NB4 (cell line): ENCODE data around the gene FAM210B.
A peak's percentile ranks its signal among the peaks of the same experiment; 100 is the strongest.

Source experiments
- DNase-seq: peaks from one replicate; pipeline ENCODE4 v3.0.0; 2010; ENCODE audit warnings: low read depth
- H3K4me3 ChIP-seq: one replicate; pipeline ENCODE4 v1.5.1; 2011; ENCODE audit warnings: mild to moderate bottlenecking, low read depth, low read length, moderate library complexity
- MYC ChIP-seq: IDR thresholded peaks from 2 replicates; pipeline ENCODE4 v1.6.1; 2011; ENCODE audit warnings: low read depth, low read length
- POLR2A ChIP-seq: IDR thresholded peaks from 2 replicates; pipeline ENCODE4 v1.6.1; 2011; ENCODE audit warnings: mild to moderate bottlenecking; ENCODE audit not compliant: insufficient read length; ENCODE audit errors: extremely low read depth
- TF ChIP-seq, protein P1 (sequence below): IDR thresholded peaks from 2 replicates; pipeline ENCODE4 v1.6.1; 2011; ENCODE audit warnings: low read depth, low read length
- TF ChIP-seq, protein P2 (sequence below): IDR thresholded peaks from one replicate; pipeline ENCODE4 v1.5.1; 2012; ENCODE audit warnings: low read depth, low read length

FAM210B gene

DNA sequence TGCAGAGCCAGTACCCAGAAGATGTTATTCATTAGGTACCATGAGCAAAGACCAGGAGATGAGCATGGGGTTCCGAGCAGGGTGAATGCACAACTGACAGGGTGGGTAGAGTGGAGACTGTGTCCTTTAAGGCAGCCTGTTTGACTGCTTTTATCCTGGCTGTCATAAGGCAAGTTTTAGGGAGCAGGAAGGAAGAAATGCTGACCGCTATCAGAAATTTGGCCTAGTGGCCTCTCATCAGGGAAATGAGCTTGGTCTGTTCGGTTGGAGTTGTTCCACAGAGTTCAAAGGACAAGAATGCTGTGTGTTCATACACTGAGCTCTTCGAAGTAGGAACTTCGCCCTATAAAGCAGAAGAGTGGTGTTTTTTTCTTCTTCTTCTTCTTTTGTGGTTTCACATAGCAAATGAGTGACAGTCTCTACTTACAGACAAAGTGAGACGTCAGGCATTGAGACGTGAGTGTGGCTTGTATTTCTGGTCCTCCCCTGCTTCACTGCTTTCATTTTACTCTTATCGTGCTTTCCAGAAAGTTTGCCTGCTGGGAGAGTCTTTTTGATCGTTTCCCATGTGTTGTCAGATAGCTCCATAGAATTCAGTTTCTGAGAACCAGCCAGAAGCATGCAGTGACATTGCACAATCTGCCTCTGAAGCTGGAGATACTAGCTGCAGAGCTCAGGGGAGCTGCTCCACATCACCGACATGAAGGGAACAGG, 53.1 kb downstream of the FAM210B start, which contains the start of gene CASS4:
Gene CASS4 (plus strand): TSS at position 502 of the 714 bp plus-strand sequence. CDS start 199 bp downstream, at position 701.
- peak; percentile 84 for DNase-seq
- H3K4me3 ChIP-seq = peak within 1 kb of the TSS; percentile 57
- TF ChIP-seq, protein P1, sequence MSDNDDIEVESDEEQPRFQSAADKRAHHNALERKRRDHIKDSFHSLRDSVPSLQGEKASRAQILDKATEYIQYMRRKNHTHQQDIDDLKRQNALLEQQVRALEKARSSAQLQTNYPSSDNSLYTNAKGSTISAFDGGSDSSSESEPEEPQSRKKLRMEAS = peak; percentile 76
- no peak for TF ChIP-seq POLR2A
- TF ChIP-seq MYC = peak; percentile 72; the same call in 1 of the 2 replicates

DNA sequence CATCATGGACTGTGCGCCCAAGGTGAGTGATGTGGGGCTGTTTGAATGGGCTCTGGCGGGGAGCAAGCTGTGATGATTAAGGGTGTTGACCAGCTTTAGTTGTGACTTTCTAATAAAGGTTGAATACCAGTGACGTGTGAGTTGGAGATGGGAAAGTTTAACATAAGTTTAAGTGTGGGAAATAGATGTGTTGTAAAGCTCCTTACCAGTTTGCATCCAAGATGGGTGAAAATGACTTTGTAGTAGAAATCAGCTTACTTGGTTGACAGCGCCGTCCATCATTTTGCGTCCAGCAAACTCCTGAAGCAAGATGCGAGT, 53.7 kb downstream of the FAM210B start:
- peak overlapping the region; percentile 57 for H3K4me3 ChIP-seq
- no peak for DNase-seq
- TF ChIP-seq, protein P1 = 0 out of 2 replicates have a peak, but pooled peaks have one; percentile 2
- no peak for TF ChIP-seq MYC
- TF ChIP-seq, protein P2, sequence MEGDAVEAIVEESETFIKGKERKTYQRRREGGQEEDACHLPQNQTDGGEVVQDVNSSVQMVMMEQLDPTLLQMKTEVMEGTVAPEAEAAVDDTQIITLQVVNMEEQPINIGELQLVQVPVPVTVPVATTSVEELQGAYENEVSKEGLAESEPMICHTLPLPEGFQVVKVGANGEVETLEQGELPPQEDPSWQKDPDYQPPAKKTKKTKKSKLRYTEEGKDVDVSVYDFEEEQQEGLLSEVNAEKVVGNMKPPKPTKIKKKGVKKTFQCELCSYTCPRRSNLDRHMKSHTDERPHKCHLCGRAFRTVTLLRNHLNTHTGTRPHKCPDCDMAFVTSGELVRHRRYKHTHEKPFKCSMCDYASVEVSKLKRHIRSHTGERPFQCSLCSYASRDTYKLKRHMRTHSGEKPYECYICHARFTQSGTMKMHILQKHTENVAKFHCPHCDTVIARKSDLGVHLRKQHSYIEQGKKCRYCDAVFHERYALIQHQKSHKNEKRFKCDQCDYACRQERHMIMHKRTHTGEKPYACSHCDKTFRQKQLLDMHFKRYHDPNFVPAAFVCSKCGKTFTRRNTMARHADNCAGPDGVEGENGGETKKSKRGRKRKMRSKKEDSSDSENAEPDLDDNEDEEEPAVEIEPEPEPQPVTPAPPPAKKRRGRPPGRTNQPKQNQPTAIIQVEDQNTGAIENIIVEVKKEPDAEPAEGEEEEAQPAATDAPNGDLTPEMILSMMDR = no peak
- TF ChIP-seq POLR2A = no peak

GRCh38 chr20:56412949-56413348, 54.2 kb downstream of the FAM210B start:
- peak overlapping the region; percentile 57 for H3K4me3 ChIP-seq
- no peak for TF ChIP-seq MYC
- no peak for TF ChIP-seq POLR2A
- TF ChIP-seq, protein P2 = no peak
- TF ChIP-seq, protein P1 = no peak
- DNase-seq = no peak

DNA sequence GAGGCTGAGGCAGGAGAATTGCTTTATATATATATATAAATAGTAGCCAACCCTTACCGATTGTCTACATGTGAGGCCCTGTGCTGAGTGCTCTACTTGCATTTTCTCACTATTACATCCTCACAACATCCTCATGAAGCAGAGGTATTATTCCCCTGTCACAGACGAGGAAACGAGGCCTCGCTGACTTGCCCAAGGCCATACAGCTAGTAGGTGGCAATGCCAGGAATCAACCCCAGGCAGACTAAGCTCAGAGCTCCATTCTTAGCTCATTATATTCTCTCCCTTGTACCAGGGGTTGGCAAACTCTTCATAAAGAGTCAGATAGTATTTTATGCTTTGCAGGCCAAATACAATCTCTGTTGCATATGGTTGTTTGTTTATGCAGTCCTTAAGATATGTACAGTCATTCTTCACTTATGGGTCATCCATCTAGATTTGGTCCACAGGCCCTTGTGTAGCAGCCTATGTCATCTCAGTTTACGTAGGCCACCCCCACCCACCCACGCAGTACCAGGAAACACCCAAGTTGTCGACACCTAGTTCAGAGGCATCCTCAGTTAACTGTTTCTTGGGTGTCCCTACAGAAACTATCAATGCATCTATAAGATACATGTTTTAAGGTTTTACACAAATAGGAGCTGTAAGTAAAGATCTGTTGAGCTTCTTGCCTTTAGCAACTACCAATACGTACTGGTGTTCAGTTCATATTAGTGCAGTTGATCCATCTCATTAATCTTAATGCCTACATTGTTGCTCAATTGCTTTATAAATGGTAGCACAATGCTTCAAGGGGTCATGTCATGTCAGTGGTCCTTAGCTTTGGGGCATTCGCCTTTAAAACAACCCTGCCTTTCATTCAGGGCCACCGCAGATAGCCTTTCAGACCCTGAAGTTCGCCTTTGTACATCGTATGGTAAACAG, 56.3 kb downstream of the FAM210B start:
- no peak for DNase-seq
- no peak overlapping the region for H3K4me3 ChIP-seq
- no peak for TF ChIP-seq MYC
- TF ChIP-seq, protein P2 = no peak
- TF ChIP-seq, protein P1 = no peak
- TF ChIP-seq POLR2A = no peak

DNA sequence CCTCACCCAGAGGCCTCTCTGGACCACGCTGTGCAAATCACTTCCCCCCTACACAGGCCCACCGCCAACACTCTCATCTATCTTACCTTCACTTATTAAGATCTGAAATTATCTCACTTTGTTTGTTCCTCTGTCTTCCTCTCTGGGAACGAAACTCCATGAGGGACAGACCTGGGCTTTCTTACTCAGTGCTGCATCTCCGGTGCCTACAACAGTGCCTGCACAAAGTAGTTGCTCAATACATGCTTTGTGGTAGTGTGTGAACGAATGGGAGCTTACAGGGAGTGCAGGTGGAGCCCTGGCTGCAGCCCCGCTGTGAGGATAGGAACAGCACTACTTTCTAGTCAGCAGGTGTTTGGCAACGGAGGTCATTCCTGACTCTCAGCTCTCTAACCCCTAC, 58.6 kb downstream of the FAM210B start:
- TF ChIP-seq MYC = no peak
- TF ChIP-seq POLR2A = no peak
- no peak overlapping the region for H3K4me3 ChIP-seq
- DNase-seq = no peak

GRCh38 chr20:56417911-56418310, 59.1 kb downstream of the FAM210B start:
- no peak overlapping the region for H3K4me3 ChIP-seq
- DNase-seq = no peak
- TF ChIP-seq, protein P1 = no peak
- TF ChIP-seq, protein P2 = no peak
- no peak for TF ChIP-seq POLR2A
- no peak for TF ChIP-seq MYC
